Prostate gland (tissue), 2 donors: ENCODE data around the gene GUCA1A. TPM values are rescaled to one million over a fixed set of nuclear protein-coding genes. Genes with fewer than 3 reads are reported as not detected.
A peak's percentile ranks its signal among the peaks of the same experiment; 100 is the strongest.

ENCODE experiments used
- DNase-seq: peaks from one replicate; pipeline ENCODE4 v3.0.0-alpha.2; 2019; ENCODE audit warnings: low spot score
- H3K27ac ChIP-seq, 2 donors: fragments of 200-600 bp; sonication (generic); 2 replicates each; pipeline ENCODE4 v1.5.1; 2017 to 2019
- H3K27me3 ChIP-seq: fragments of 200-600 bp; sonication (generic); replicated peaks from 2 replicates; pipeline ENCODE4 v1.5.1; 2019; ENCODE audit not compliant: insufficient read depth
- H3K36me3 ChIP-seq, 2 donors: fragments of 200-600 bp; sonication (generic); 1 replicate in 1 of 2; 2 replicates in 1 of 2; pipeline versions ENCODE4 v1.5.1 to v1.8.1; 2017 to 2019
- H3K4me1 ChIP-seq: fragments of 200-600 bp; sonication (generic); replicated peaks from 2 replicates; pipeline ENCODE4 v1.5.1; 2019
- H3K4me3 ChIP-seq, 2 donors: fragments of 200-600 bp; sonication (generic); 2 replicates each; pipeline ENCODE4 v1.5.1; 2017 to 2019
- H3K9me3 ChIP-seq: fragments of 200-600 bp; sonication (generic); 2 replicates; pipeline ENCODE4 v1.5.1; 2017
- CTCF ChIP-seq, 4 experiments: fragments of 200-600 bp in 2 of 4; fragments of 450-650 bp in 2 of 4; sonication (generic) in 2 of 4; IDR thresholded peaks; 1 replicate in 3 of 4; 2 replicates in 1 of 4; pipeline ENCODE4 v1.5.1; 2016 to 2019; ENCODE audit warnings: antibody characterized with exemption in 4 of 4, mild to moderate bottlenecking in 2 of 4, moderate library complexity in 2 of 4
- POLR2A ChIP-seq: fragments of 450-650 bp; IDR thresholded peaks from one replicate; pipeline ENCODE4 v1.6.1; 2016; ENCODE audit warnings: antibody characterized with exemption, mild to moderate bottlenecking
- POLR2AphosphoS5 ChIP-seq: sonication (generic); formaldehyde crosslinking; IDR thresholded peaks from one replicate; pipeline ENCODE4 v1.6.1; 2017; ENCODE audit warnings: antibody characterized with exemption
- WGBS: methylation state at CpG from one replicate; pipeline ENCODE4 v1.1.5; 2018; 5-methylcytosine and 5-hydroxymethylcytosine counted together
- intact Hi-C: fragments of 100-400 bp; cut with DNase I; formaldehyde crosslinking; loops from one replicate; pipeline ENCODE4 v1.14.2; 2022
- total RNA-seq, 2 donors: library from RNA; depleted of rRNA; stranded (reverse); fragments of >200 nt; gene quantifications; one replicate each; pipeline ENCODE4 v1.1.0, GENCODE V29; 2016

Gene GUCA1A
- 1 to 10 TPM in 1 of 2 donors, not detected in 1; 2.1 TPM for total RNA-seq

- no peaks in the 10 kb centered on the region for H3K9me3 ChIP-seq
- H3K27ac ChIP-seq, result no peak within 1 kb of the TSS
- DNase-seq, result no peak
- no peaks in the 10 kb centered on the region for H3K36me3 ChIP-seq
- H3K27me3 ChIP-seq, result no peaks in the 10 kb centered on the region
- intact Hi-C loops, result no loop called here
- 87% methylated on average over 2 of the region's 2 CpGs for WGBS
- H3K4me1 ChIP-seq, result no peaks in the 10 kb centered on the region
- no peak for TF ChIP-seq CTCF (IDR thresholded peaks at IDR 0.05)
- no peak for TF ChIP-seq POLR2A
- no peak for TF ChIP-seq POLR2AphosphoS5
- no peak within 1 kb of the TSS for H3K4me3 ChIP-seq
Measured at GRCh38 chr6:42173101-42173500, at the start of gene GUCA1A. GUCA1A (plus strand) TSS chr6:42173364; CDS start chr6:42173614, 250 bp downstream.

GRCh38 chr6:42123379-42124103 lies 49.6 kb upstream of the GUCA1A start:
- Histone ChIP-seq H3K27ac (peak overlapping the region; percentile 60 to 63), H3K27me3 (no peaks in the 10 kb centered on the region), H3K36me3 (no peaks in the 10 kb centered on the region), H3K9me3 (no peaks in the 10 kb centered on the region), H3K4me3 (no peak overlapping the region), H3K4me1 (peaks cover 11% of the 10 kb centered on the region)
- WGBS, result 52% methylated on average over 11 of the region's 11 CpGs
- intact Hi-C loops, result no loop called here
- DNase-seq, result no peak
- TF ChIP-seq POLR2A, result no peak
- no peak for TF ChIP-seq CTCF (IDR thresholded peaks at IDR 0.05)
- TF ChIP-seq POLR2AphosphoS5, result no peak

- 67% methylated on average over 9 of the region's 9 CpGs for WGBS
- peak overlapping the region; percentile 60 to 63 for H3K27ac ChIP-seq
- H3K9me3 ChIP-seq, result no peaks in the 10 kb centered on the region
- intact Hi-C loops, result no loop called here
- no peak overlapping the region for H3K4me3 ChIP-seq
- DNase-seq, result no peak
- TF ChIP-seq CTCF (IDR thresholded peaks at IDR 0.05) (no peak), POLR2A (no peak), POLR2AphosphoS5 (no peak)
- H3K27me3 ChIP-seq, result no peaks in the 10 kb centered on the region
- H3K36me3 ChIP-seq, result no peaks in the 10 kb centered on the region
- H3K4me1 ChIP-seq, result peaks cover 10% of the 10 kb centered on the region
Measured at GRCh38 chr6:42124223-42124836, 48.8 kb upstream of the GUCA1A start.

GRCh38 chr6:42125231-42125630 lies 47.9 kb upstream of the GUCA1A start:
- H3K36me3 ChIP-seq, result no peaks in the 10 kb centered on the region
- H3K4me3 ChIP-seq, result no peak overlapping the region
- 85% methylated on average over 12 of the region's 14 CpGs for WGBS
- intact Hi-C loops, result no loop called here
- peaks cover 10% of the 10 kb centered on the region for H3K4me1 ChIP-seq
- H3K9me3 ChIP-seq, result no peaks in the 10 kb centered on the region
- no peaks in the 10 kb centered on the region for H3K27me3 ChIP-seq
- TF ChIP-seq CTCF (IDR thresholded peaks at IDR 0.05), result no peak
- no peak for TF ChIP-seq POLR2A
- no peak for TF ChIP-seq POLR2AphosphoS5
- H3K27ac ChIP-seq, result no peak overlapping the region
- no peak for DNase-seq

- TF ChIP-seq POLR2A (no peak), POLR2AphosphoS5 (no peak), CTCF (IDR thresholded peaks at IDR 0.05) (no peak)
- no peak overlapping the region for H3K27ac ChIP-seq
- intact Hi-C loops, result no loop called here
- no peaks in the 10 kb centered on the region for H3K9me3 ChIP-seq
- H3K27me3 ChIP-seq, result no peaks in the 10 kb centered on the region
- H3K4me3 ChIP-seq, result no peak overlapping the region
- peaks cover 10% of the 10 kb centered on the region for H3K4me1 ChIP-seq
- H3K36me3 ChIP-seq, result no peaks in the 10 kb centered on the region
- no peak for DNase-seq
- WGBS, result 76% methylated on average over 3 of the region's 3 CpGs
Measured at GRCh38 chr6:42125663-42126062, 47.5 kb upstream of the GUCA1A start.
